Measurements from ENCODE around the gene DYNC2I2. TPM values are rescaled to one million over a fixed set of nuclear protein-coding genes. Genes with fewer than 3 reads are reported as not detected.

Gene DYNC2I2
- total and polyA plus RNA-seq, 2 experiments from 2014 or later: 48.7 to 78.3 TPM

- peaks cover 21% of the 10 kb centered on the region for H3K36me3 ChIP-seq (ENCODE audit: insufficient read depth)
- H3K4me3 ChIP-seq: no peak overlapping the region
- H2AFZ ChIP-seq: no peak overlapping the region
- no peaks in the 10 kb centered on the region for H3K9me2 ChIP-seq (ENCODE audit: insufficient read depth)
- ATAC-seq: peak; percentile 79
- H4K20me1 ChIP-seq (replicated peaks; ENCODE audit: insufficient read depth): no peaks in the 10 kb centered on the region; the same call in none of the 2 replicates
- peak overlapping the region; percentile 60 for H3K4me2 ChIP-seq
- H3K27ac Mint-ChIP-seq: peak overlapping the region; percentile 70; the same call in 1 of the 2 replicates
- H3K27ac ChIP-seq (ENCODE audit: low read depth): peak overlapping the region; percentile 84; the same call in 1 of the 2 replicates
- no peak for TF ChIP-seq JUNB (IDR thresholded peaks at IDR 0.05; ENCODE audit: unreplicated experiment)
- peak; percentile 31 to 67; a peak in 3 of 4 replicates for TF ChIP-seq CTCF (conservative IDR thresholded peaks at IDR 0.05; ENCODE audit: low read depth in 2 of 2)
- H3K4me1 Mint-ChIP-seq: peaks cover 6% of the 10 kb centered on the region
- H3K36me3 Mint-ChIP-seq (ENCODE audit: low read depth): peaks cover 46% of the 10 kb centered on the region
- H3F3A ChIP-seq (replicated peaks; ENCODE audit: low read depth): no peaks in the 10 kb centered on the region; the same call in 1 of the 2 replicates
- peaks cover 14% of the 10 kb centered on the region for H3K27me3 Mint-ChIP-seq (ENCODE audit: insufficient read depth, low read depth, poor library complexity)
- H3K4me1 ChIP-seq (ENCODE audit: insufficient read depth): 0 out of 2 replicates have a peak, but pooled peaks cover 8% of the 10 kb centered on the region
- no peaks in the 10 kb centered on the region for H3K27me3 ChIP-seq (ENCODE audit: insufficient read depth)
- no peaks in the 10 kb centered on the region for H3K79me2 ChIP-seq (replicated peaks; ENCODE audit: insufficient read depth)
- DNase-seq (ENCODE audit: low spot score): peak; percentile 80
- H3K4me3 Mint-ChIP-seq: no peak overlapping the region
- H3K9me3 Mint-ChIP-seq: no peaks in the 10 kb centered on the region
These were observed 20.6 kb downstream of the DYNC2I2 start for GRCh38 chr9:128636024-128636390.

- Histone ChIP-seq H3K36me3 (ENCODE audit: insufficient read depth) (peaks cover 26% of the 10 kb centered on the region), H3K27me3 (ENCODE audit: insufficient read depth) (no peaks in the 10 kb centered on the region), H3K4me2 (peak overlapping the region; percentile 60), H3K27ac (ENCODE audit: low read depth) (peak overlapping the region; percentile 84; the same call in 1 of the 2 replicates), H2AFZ (no peak overlapping the region), H3F3A (replicated peaks; ENCODE audit: low read depth) (no peaks in the 10 kb centered on the region; the same call in 1 of the 2 replicates), H3K9me2 (ENCODE audit: insufficient read depth) (no peaks in the 10 kb centered on the region), H3K4me1 (ENCODE audit: insufficient read depth) (0 out of 2 replicates have a peak, but pooled peaks cover 8% of the 10 kb centered on the region), H3K4me3 (no peak overlapping the region), H3K79me2 (replicated peaks; ENCODE audit: insufficient read depth) (no peaks in the 10 kb centered on the region), H4K20me1 (replicated peaks; ENCODE audit: insufficient read depth) (no peaks in the 10 kb centered on the region; the same call in none of the 2 replicates)
- ATAC-seq: peak; percentile 88
- Mint-ChIP-seq H3K36me3 (ENCODE audit: low read depth) (peaks cover 45% of the 10 kb centered on the region), H3K9me3 (no peaks in the 10 kb centered on the region), H3K4me1 (peaks cover 6% of the 10 kb centered on the region), H3K27me3 (ENCODE audit: insufficient read depth, low read depth, poor library complexity) (peaks cover 14% of the 10 kb centered on the region), H3K27ac (peak overlapping the region; percentile 70; the same call in 1 of the 2 replicates), H3K4me3 (no peak overlapping the region)
- DNase-seq (ENCODE audit: low spot score): peak; percentile 96
- TF ChIP-seq NANOG (IDR thresholded peaks at IDR 0.05; ENCODE audit: borderline replicate concordance) (no peak), EZH2phosphoT487 (IDR thresholded peaks at IDR 0.05; ENCODE audit: unreplicated experiment) (no peak), CREB1 (CRISPR knock-in tag; IDR thresholded peaks at IDR 0.05; ENCODE audit: low read depth) (no peak), CTCF (conservative IDR thresholded peaks at IDR 0.05; ENCODE audit: low read depth in 2 of 2) (peak; percentile 67 to 69), ZNF462 (CRISPR knock-in tag; IDR thresholded peaks at IDR 0.05) (no peak), STAT1 (IDR thresholded peaks at IDR 0.05; ENCODE audit: unreplicated experiment) (no peak), EZH2 (IDR thresholded peaks at IDR 0.05; ENCODE audit: low read depth, unreplicated experiment) (no peak), POLR2AphosphoS5 (IDR thresholded peaks at IDR 0.05; ENCODE audit: low read depth) (no peak)
These were observed 21.2 kb downstream of the DYNC2I2 start for GRCh38 chr9:128635266-128636023.
